Neural cell (in vitro differentiated cells): Measurements from ENCODE around the gene PTPRN2. TPM values are rescaled to one million over a fixed set of nuclear protein-coding genes. Genes with fewer than 3 reads are reported as not detected.

ENCODE experiments used
- H2AFZ ChIP-seq: fragments of 200-600, 300-800 bp; sonication (generic), shearing (Covaris generic); 2 replicates; pipeline ENCODE4 v1.6.0; 2014; ENCODE audit warnings: low read depth, mild to moderate bottlenecking, antibody characterized with exemption, low read length, moderate library complexity
- H3F3A ChIP-seq: fragments of 200-600 bp; shearing (Covaris generic); 2 replicates; pipeline ENCODE4 v1.6.1; 2016; ENCODE audit warnings: mild to moderate bottlenecking, moderate library complexity, mixed read lengths, antibody characterized with exemption, low read length; ENCODE audit not compliant: insufficient read depth, poor library complexity, severe bottlenecking
- H3K27ac ChIP-seq: fragments of 200-600, 300-800 bp; sonication (generic), shearing (Covaris generic); 2 replicates; pipeline ENCODE4 v1.5.1; 2014; ENCODE audit warnings: mild to moderate bottlenecking, low read length, moderate library complexity
- H3K27me3 ChIP-seq: fragments of 300-800, 200-600 bp; sonication (generic), shearing (Covaris generic); 2 replicates; pipeline ENCODE4 v1.6.0; 2014; ENCODE audit warnings: mild to moderate bottlenecking, low read depth, low read length, moderate library complexity; ENCODE audit not compliant: insufficient read depth
- H3K36me3 ChIP-seq: fragments of 300-800, 200-600 bp; sonication (generic), shearing (Covaris generic); 2 replicates; pipeline ENCODE4 v1.5.1; 2014; ENCODE audit warnings: mild to moderate bottlenecking, antibody characterized with exemption, low read length, moderate library complexity; ENCODE audit not compliant: insufficient read depth
- H3K4me2 ChIP-seq: fragments of 300-800, 200-600 bp; sonication (generic), shearing (Covaris generic); 2 replicates; pipeline ENCODE4 v1.6.0; 2014; ENCODE audit warnings: mild to moderate bottlenecking, low read length
- H3K4me3 ChIP-seq: fragments of 300-800, 200-600 bp; sonication (generic), shearing (Covaris generic); 2 replicates; pipeline ENCODE4 v1.5.1; 2014; ENCODE audit warnings: mild to moderate bottlenecking, low read length, moderate library complexity
- H3K79me2 ChIP-seq: fragments of 200-600 bp; shearing (Covaris generic); replicated peaks from 2 replicates; pipeline ENCODE4 v1.6.0; 2014; ENCODE audit warnings: mild to moderate bottlenecking, low read length, moderate library complexity; ENCODE audit not compliant: insufficient read depth
- H3K9ac ChIP-seq: fragments of 300-800, 200-600 bp; sonication (generic), shearing (Covaris generic); 2 replicates; pipeline ENCODE4 v1.6.1; 2016; ENCODE audit warnings: mild to moderate bottlenecking, low read length, mixed read lengths
- H3K9me2 ChIP-seq: fragments of 200-600 bp; shearing (Covaris generic); 2 replicates; pipeline ENCODE4 v1.6.1; 2016; ENCODE audit warnings: mild to moderate bottlenecking, low read length, mixed read lengths; ENCODE audit not compliant: insufficient read depth
- H3K9me3 ChIP-seq: fragments of 200-600, 300-800 bp; sonication (generic), shearing (Covaris generic); 2 replicates; pipeline ENCODE4 v1.6.1; 2016; ENCODE audit warnings: mild to moderate bottlenecking, mixed run types, low read length, moderate library complexity, mixed read lengths
- H4K20me1 ChIP-seq: fragments of 200-600 bp; shearing (Covaris generic); 2 replicates; pipeline ENCODE4 v1.6.1; 2016; ENCODE audit warnings: mild to moderate bottlenecking, mixed run types; ENCODE audit not compliant: insufficient read depth
- EP300 ChIP-seq: fragments of 450-650 bp; conservative IDR thresholded peaks from 2 replicates; pipeline ENCODE4 v1.6.1; 2014; ENCODE audit warnings: antibody characterized with exemption, mild to moderate bottlenecking, moderate library complexity; ENCODE audit not compliant: poor library complexity, severe bottlenecking
- EZH2 ChIP-seq: fragments of 200-600, 300-800 bp; shearing (Covaris generic), sonication (generic); IDR thresholded peaks from 2 replicates; pipeline ENCODE4 v1.6.1; 2014; ENCODE audit warnings: antibody characterized with exemption, low read length, borderline replicate concordance, mild to moderate bottlenecking; ENCODE audit not compliant: insufficient read depth, poor library complexity, severe bottlenecking
- MXI1 ChIP-seq: fragments of 450-650 bp; conservative IDR thresholded peaks from 2 replicates; pipeline ENCODE4 v1.6.1; 2014; ENCODE audit warnings: antibody characterized with exemption, mild to moderate bottlenecking; ENCODE audit not compliant: poor library complexity, severe bottlenecking
- POLR2AphosphoS5 ChIP-seq: IDR thresholded peaks from 2 replicates; pipeline ENCODE4 v1.6.1; 2012
- RAD21 ChIP-seq: fragments of 450-650 bp; conservative IDR thresholded peaks from 2 replicates; pipeline ENCODE4 v1.6.1; 2014; ENCODE audit warnings: antibody characterized with exemption, mild to moderate bottlenecking, moderate library complexity
- SMC3 ChIP-seq: fragments of 450-650 bp; conservative IDR thresholded peaks from 2 replicates; pipeline ENCODE4 v1.6.1; 2014; ENCODE audit warnings: antibody characterized with exemption, mild to moderate bottlenecking, moderate library complexity; ENCODE audit not compliant: poor library complexity
- TAF1 ChIP-seq: IDR thresholded peaks from 2 replicates; pipeline ENCODE4 v1.6.1; 2012; ENCODE audit warnings: low read depth
- polyA plus RNA-seq: library from polyadenylated mRNA; depleted of rRNA; stranded (reverse); fragments of >200 nt; gene quantifications from 2 replicates; pipeline ENCODE4 v1.2.3, GENCODE V29; 2014
- TF ChIP-seq, protein P1 (sequence below): fragments of 450-650 bp; IDR thresholded peaks from 2 replicates; pipeline ENCODE4 v1.5.1; 2014; ENCODE audit warnings: antibody characterized with exemption, mild to moderate bottlenecking, moderate library complexity; ENCODE audit not compliant: poor library complexity, severe bottlenecking
- TF ChIP-seq, protein P2 (sequence below): IDR thresholded peaks from 2 replicates; pipeline ENCODE4 v1.6.1; 2012; ENCODE audit warnings: borderline replicate concordance

The PTPRN2 gene
- polyA plus RNA-seq, 1 donor from 2014 or later: 31.0 TPM

DNA sequence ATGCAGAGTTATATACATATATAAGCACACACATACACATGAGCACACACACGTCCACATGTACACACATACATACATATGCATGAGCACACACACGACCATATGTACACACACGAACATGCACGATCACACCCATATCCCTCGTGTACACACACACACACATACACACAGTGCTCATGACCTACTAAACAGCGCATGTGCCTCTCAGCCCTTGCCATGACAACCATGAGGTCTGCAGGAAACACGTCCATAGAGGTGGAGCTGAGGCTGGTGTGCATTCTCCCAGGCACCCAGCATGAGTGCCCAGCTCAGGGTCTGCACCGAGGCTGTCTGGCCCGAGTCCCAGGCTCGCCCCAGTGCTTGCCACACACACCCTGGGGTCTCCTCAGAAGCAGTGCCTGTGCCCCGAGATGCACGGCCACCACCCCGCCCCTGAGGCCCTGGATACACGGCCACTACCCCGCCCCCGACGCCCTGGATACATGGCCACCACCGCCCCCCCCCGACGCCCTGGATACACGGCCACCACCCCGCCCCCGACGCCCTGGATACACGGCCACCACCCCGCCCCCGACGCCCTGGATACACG is 721.2 kb downstream of the PTPRN2 start:
- H3K9me3 ChIP-seq: peaks cover 8% of the 10 kb centered on the region
- H3K4me3 ChIP-seq: no peak overlapping the region

DNA sequence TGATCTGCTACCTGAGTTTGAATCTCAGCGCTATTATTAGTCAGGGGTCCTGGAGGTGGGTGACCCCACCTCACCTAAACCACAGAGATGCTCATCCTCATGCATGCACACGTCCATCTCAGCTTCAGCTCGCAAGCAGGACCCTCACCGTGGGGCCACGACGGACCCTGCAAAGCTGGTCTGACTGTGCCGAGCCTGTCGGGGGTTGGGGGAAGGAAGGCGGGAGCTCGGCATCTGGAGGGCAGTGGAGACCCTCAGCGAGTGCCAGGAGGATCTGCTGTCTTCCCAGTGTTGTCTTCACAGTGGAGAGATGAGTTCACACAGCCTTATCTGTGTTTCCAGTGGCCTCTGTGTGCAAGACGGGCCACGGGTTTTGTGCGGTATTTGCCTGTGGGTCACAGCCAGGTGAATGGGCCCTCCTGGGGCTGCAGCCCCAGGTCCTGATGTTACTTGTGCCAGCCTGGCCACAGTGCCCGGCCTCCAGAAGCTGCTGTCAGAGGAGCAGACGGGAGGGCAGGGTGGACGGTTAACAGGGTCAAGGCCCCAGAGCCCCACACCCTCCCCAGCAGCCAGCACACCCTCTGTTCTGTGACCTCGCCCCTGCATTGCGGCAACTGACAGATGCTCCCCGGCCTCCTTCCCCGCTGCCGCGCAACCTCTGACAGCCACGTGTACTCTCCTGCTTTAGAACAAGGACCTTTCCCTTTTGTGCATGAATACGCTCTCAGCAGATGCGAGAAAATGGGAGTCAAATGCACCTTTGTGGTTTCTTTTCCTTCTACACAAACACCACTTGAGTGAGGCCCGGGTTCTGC is 722.1 kb downstream of the PTPRN2 start:
- no peaks in the 10 kb centered on the region for H3K27me3 ChIP-seq
- TF ChIP-seq EZH2 (no peak), RAD21 (no peak), TAF1 (no peak), EP300 (no peak), POLR2AphosphoS5 (no peak), SMC3 (no peak), MXI1 (no peak)
- TF ChIP-seq, protein P1, sequence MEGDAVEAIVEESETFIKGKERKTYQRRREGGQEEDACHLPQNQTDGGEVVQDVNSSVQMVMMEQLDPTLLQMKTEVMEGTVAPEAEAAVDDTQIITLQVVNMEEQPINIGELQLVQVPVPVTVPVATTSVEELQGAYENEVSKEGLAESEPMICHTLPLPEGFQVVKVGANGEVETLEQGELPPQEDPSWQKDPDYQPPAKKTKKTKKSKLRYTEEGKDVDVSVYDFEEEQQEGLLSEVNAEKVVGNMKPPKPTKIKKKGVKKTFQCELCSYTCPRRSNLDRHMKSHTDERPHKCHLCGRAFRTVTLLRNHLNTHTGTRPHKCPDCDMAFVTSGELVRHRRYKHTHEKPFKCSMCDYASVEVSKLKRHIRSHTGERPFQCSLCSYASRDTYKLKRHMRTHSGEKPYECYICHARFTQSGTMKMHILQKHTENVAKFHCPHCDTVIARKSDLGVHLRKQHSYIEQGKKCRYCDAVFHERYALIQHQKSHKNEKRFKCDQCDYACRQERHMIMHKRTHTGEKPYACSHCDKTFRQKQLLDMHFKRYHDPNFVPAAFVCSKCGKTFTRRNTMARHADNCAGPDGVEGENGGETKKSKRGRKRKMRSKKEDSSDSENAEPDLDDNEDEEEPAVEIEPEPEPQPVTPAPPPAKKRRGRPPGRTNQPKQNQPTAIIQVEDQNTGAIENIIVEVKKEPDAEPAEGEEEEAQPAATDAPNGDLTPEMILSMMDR: no peak
- TF ChIP-seq, protein P2, sequence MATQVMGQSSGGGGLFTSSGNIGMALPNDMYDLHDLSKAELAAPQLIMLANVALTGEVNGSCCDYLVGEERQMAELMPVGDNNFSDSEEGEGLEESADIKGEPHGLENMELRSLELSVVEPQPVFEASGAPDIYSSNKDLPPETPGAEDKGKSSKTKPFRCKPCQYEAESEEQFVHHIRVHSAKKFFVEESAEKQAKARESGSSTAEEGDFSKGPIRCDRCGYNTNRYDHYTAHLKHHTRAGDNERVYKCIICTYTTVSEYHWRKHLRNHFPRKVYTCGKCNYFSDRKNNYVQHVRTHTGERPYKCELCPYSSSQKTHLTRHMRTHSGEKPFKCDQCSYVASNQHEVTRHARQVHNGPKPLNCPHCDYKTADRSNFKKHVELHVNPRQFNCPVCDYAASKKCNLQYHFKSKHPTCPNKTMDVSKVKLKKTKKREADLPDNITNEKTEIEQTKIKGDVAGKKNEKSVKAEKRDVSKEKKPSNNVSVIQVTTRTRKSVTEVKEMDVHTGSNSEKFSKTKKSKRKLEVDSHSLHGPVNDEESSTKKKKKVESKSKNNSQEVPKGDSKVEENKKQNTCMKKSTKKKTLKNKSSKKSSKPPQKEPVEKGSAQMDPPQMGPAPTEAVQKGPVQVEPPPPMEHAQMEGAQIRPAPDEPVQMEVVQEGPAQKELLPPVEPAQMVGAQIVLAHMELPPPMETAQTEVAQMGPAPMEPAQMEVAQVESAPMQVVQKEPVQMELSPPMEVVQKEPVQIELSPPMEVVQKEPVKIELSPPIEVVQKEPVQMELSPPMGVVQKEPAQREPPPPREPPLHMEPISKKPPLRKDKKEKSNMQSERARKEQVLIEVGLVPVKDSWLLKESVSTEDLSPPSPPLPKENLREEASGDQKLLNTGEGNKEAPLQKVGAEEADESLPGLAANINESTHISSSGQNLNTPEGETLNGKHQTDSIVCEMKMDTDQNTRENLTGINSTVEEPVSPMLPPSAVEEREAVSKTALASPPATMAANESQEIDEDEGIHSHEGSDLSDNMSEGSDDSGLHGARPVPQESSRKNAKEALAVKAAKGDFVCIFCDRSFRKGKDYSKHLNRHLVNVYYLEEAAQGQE: no peak
- H3K27ac ChIP-seq: no peak overlapping the region
- H3K9me2 ChIP-seq: no peaks in the 10 kb centered on the region
- H4K20me1 ChIP-seq: no peaks in the 10 kb centered on the region
- H3K9ac ChIP-seq: no peak overlapping the region
- H3F3A ChIP-seq: no peaks in the 10 kb centered on the region
- H3K79me2 ChIP-seq: no peaks in the 10 kb centered on the region
- H2AFZ ChIP-seq: no peak overlapping the region
- no peak overlapping the region for H3K4me3 ChIP-seq
- H3K4me2 ChIP-seq: no peak overlapping the region
- H3K9me3 ChIP-seq: peaks cover 8% of the 10 kb centered on the region
- no peaks in the 10 kb centered on the region for H3K36me3 ChIP-seq

More for the DNA sequence above, 721.2 kb downstream of the PTPRN2 start:
- H3K9ac ChIP-seq: no peak overlapping the region
- H3K27ac ChIP-seq: no peak overlapping the region
- no peak overlapping the region for H3K4me2 ChIP-seq
- H3K9me2 ChIP-seq: no peaks in the 10 kb centered on the region
- H3K36me3 ChIP-seq: no peaks in the 10 kb centered on the region
- H2AFZ ChIP-seq: no peak overlapping the region
- H3F3A ChIP-seq: no peaks in the 10 kb centered on the region
- no peaks in the 10 kb centered on the region for H4K20me1 ChIP-seq
- H3K27me3 ChIP-seq: no peaks in the 10 kb centered on the region
- no peaks in the 10 kb centered on the region for H3K79me2 ChIP-seq
- TF ChIP-seq RAD21 (no peak), POLR2AphosphoS5 (no peak), SMC3 (no peak), EZH2 (no peak)
- TF ChIP-seq, protein P1: no peak
- TF ChIP-seq, protein P2: no peak
